ENCODE data around the gene KLHL29. TPM values are rescaled to one million over a fixed set of nuclear protein-coding genes. Genes with fewer than 3 reads are reported as not detected.

The KLHL29 gene
- total RNA-seq, 1 experiment from 2014 or later = 16.7 TPM

GRCh38 chr2:23662941-23663920 is 278.3 kb downstream of the KLHL29 start:
- ChIA-PET RAD21 (ENCODE audit: low non-redundant PET in 1 of 2, low total read pairs in 2 of 2, uncharacterized antibody in 2 of 2, unreplicated experiment in 2 of 2) (no interaction called here), CTCF (no interaction called here), POLR2A (no interaction called here)
- Histone ChIP-seq H3K4me3 (replicated peaks in 1 of 2; ENCODE audit: low read depth in 1 of 2, low read length in 2 of 2) (no peak overlapping the region), H3K27ac (ENCODE audit: low read depth, low read length) (no peak overlapping the region), H3K79me2 (ENCODE audit: insufficient read depth, low read length) (no peaks in the 10 kb centered on the region), H3K9me3 (ENCODE audit: control insufficient read depth in 1 of 2, insufficient read depth in 1 of 2, low read depth in 1 of 2, low read length in 2 of 2) (no peaks in the 10 kb centered on the region), H3K36me3 (ENCODE audit: control insufficient read depth in 1 of 2, insufficient read depth in 2 of 2, low read length in 2 of 2) (no peaks in the 10 kb centered on the region), H4K20me1 (ENCODE audit: insufficient read depth) (no peaks in the 10 kb centered on the region), H3K9ac (ENCODE audit: low read length) (no peak overlapping the region), H3K27me3 (ENCODE audit: insufficient read depth, low read length) (no peaks in the 10 kb centered on the region), H3K9me2 (ENCODE audit: insufficient read depth) (no peaks in the 10 kb centered on the region), H3K4me2 (ENCODE audit: low read length) (no peak overlapping the region), H2AFZ (ENCODE audit: low read depth, low read length, poor library complexity, severe bottlenecking) (no peak overlapping the region), H3K4me1 (ENCODE audit: control insufficient read depth in 1 of 2, insufficient read depth in 2 of 2, low read length in 2 of 2) (no peaks in the 10 kb centered on the region)
- BruUV-seq (replicated peaks) = no TSS peak
- TF ChIP-seq EZH2 (IDR thresholded peaks at IDR 0.05) = no peak
- no peak for TF ChIP-seq SRF (IDR thresholded peaks at IDR 0.05; ENCODE audit: low read depth)
- TF ChIP-seq ATF3 (IDR thresholded peaks at IDR 0.05) = no peak
- intact Hi-C loops (cut with micrococcal nuclease) = no loop called here
- DNase-seq (ENCODE audit: low read depth, low spot score) = no peak
- ATAC-seq = no peak

- BruUV-seq (replicated peaks) = no TSS peak
- H3K4me3 ChIP-seq (replicated peaks in 1 of 2; ENCODE audit: low read depth in 1 of 2, low read length in 2 of 2) = no peak overlapping the region
- ChIA-PET POLR2A (no interaction called here), RAD21 (ENCODE audit: low non-redundant PET in 1 of 2, low total read pairs in 2 of 2, uncharacterized antibody in 2 of 2, unreplicated experiment in 2 of 2) (no interaction called here), CTCF (no interaction called here)
- no peak overlapping the region for H3K27ac ChIP-seq (ENCODE audit: low read depth, low read length)
- H3K79me2 ChIP-seq (ENCODE audit: insufficient read depth, low read length) = no peaks in the 10 kb centered on the region
- no peak overlapping the region for H3K9ac ChIP-seq (ENCODE audit: low read length)
- H3K9me3 ChIP-seq (ENCODE audit: control insufficient read depth in 1 of 2, insufficient read depth in 1 of 2, low read depth in 1 of 2, low read length in 2 of 2) = no peaks in the 10 kb centered on the region
- H2AFZ ChIP-seq (ENCODE audit: low read depth, low read length, poor library complexity, severe bottlenecking) = no peak overlapping the region
- no peaks in the 10 kb centered on the region for H3K36me3 ChIP-seq (ENCODE audit: control insufficient read depth in 1 of 2, insufficient read depth in 2 of 2, low read length in 2 of 2)
- no peak for DNase-seq (ENCODE audit: low read depth, low spot score)
- H3K4me1 ChIP-seq (ENCODE audit: control insufficient read depth in 1 of 2, insufficient read depth in 2 of 2, low read length in 2 of 2) = no peaks in the 10 kb centered on the region
- no peaks in the 10 kb centered on the region for H3K27me3 ChIP-seq (ENCODE audit: insufficient read depth, low read length)
- H3K4me2 ChIP-seq (ENCODE audit: low read length) = no peak overlapping the region
- no peaks in the 10 kb centered on the region for H4K20me1 ChIP-seq (ENCODE audit: insufficient read depth)
- intact Hi-C loops (cut with micrococcal nuclease) = no loop called here
- no peak for ATAC-seq
- no peaks in the 10 kb centered on the region for H3K9me2 ChIP-seq (ENCODE audit: insufficient read depth)
- TF ChIP-seq ELF1 (IDR thresholded peaks at IDR 0.05; ENCODE audit: borderline replicate concordance, low read depth) (no peak), POLR2A (IDR thresholded peaks at IDR 0.05; ENCODE audit: borderline replicate concordance, extremely low read depth, insufficient read depth, insufficient read length) (no peak), EZH2phosphoT487 (IDR thresholded peaks at IDR 0.05; ENCODE audit: borderline replicate concordance) (no peak), JUND (IDR thresholded peaks at IDR 0.05) (no peak), REST (IDR thresholded peaks at IDR 0.05; ENCODE audit: low read depth) (no peak), EZH2 (IDR thresholded peaks at IDR 0.05) (no peak), YY1 (IDR thresholded peaks at IDR 0.05; ENCODE audit: extremely low read depth, insufficient replicate concordance, low read depth, low read length) (no peak), CEBPB (IDR thresholded peaks at IDR 0.05; ENCODE audit: low read depth) (no peak), SIN3A (IDR thresholded peaks at IDR 0.05; ENCODE audit: low read depth) (no peak), CBX3 (IDR thresholded peaks at IDR 0.05; ENCODE audit: low read depth) (no peak), FOSL1 (IDR thresholded peaks at IDR 0.05; ENCODE audit: low read depth) (no peak)
Measured at GRCh38 chr2:23664066-23664788, 279.2 kb downstream of the KLHL29 start.
